ENCODE results near the gene TACO1. TPM values are rescaled to one million over a fixed set of nuclear protein-coding genes. Genes with fewer than 3 reads are reported as not detected.

TACO1 gene
- total RNA-seq, 4 donors from 2014 or later = 11.4 to 18.3 (median 14.6) TPM

GRCh38 chr17:63626551-63627180, 26.0 kb downstream of the TACO1 start:
- ATAC-seq = no peak
- H3K9me3 ChIP-seq = no peaks in the 10 kb centered on the region
- H3K27me3 ChIP-seq = no peaks in the 10 kb centered on the region
- H3K4me3 ChIP-seq = no peak overlapping the region
- WGBS, 2 donors (ENCODE audit: low coverage in 1 of 2) = 29 to 40% methylated on average over 4 of the region's 4 CpGs
- H3K36me3 ChIP-seq = peaks cover 3 to 11% of the 10 kb centered on the region in 2 donors
- peaks cover 18 to 85% (median 26%) of the 10 kb centered on the region in 3 donors for H3K4me1 ChIP-seq
- peak overlapping the region in 2 of 4 donors; percentile 29 to 38 for H3K27ac ChIP-seq
- TF ChIP-seq POLR2A (IDR thresholded peaks at IDR 0.05) (no peak), EP300 (IDR thresholded peaks at IDR 0.05) (no peak), POLR2AphosphoS5 (IDR thresholded peaks at IDR 0.05) (no peak), CTCF (IDR thresholded peaks at IDR 0.05) (no peak)

GRCh38 chr17:63629627-63630026, 28.9 kb downstream of the TACO1 start:
- H3K27me3 ChIP-seq = no peaks in the 10 kb centered on the region
- H3K9me3 ChIP-seq = no peaks in the 10 kb centered on the region
- H3K36me3 ChIP-seq = peaks cover 3 to 36% of the 10 kb centered on the region in 2 donors
- ATAC-seq = no peak
- H3K27ac ChIP-seq = no peak overlapping the region
- peaks cover 19 to 91% (median 24%) of the 10 kb centered on the region in 3 donors for H3K4me1 ChIP-seq
- peak; percentile 37 for TF ChIP-seq POLR2AphosphoS5 (IDR thresholded peaks at IDR 0.05)
- TF ChIP-seq EP300 (IDR thresholded peaks at IDR 0.05) = no peak
- WGBS, 2 donors (ENCODE audit: low coverage in 1 of 2) = 73 to 75% methylated on average over 1 of the region's 1 CpG
- no peak overlapping the region for H3K4me3 ChIP-seq

- Histone ChIP-seq H3K4me1 (peaks cover 12 to 91% (median 16%) of the 10 kb centered on the region in 3 donors), H3K4me3 (no peak overlapping the region), H3K27me3 (no peaks in the 10 kb centered on the region), H3K9me3 (no peaks in the 10 kb centered on the region), H3K36me3 (peaks cover 3 to 44% of the 10 kb centered on the region in 2 donors), H3K27ac (no peak overlapping the region)
- TF ChIP-seq EP300 (IDR thresholded peaks at IDR 0.05) (no peak), POLR2AphosphoS5 (IDR thresholded peaks at IDR 0.05) (no peak), CTCF (IDR thresholded peaks at IDR 0.05) (no peak), POLR2A (IDR thresholded peaks at IDR 0.05) (no peak)
- 76 to 92% methylated on average over 2 of the region's 3 CpGs for WGBS, 2 donors (ENCODE audit: low coverage in 1 of 2)
- no peak for ATAC-seq
Observed at GRCh38 chr17:63631062-63631461, 30.4 kb downstream of the TACO1 start.

GRCh38 chr17:63631626-63632025, 30.9 kb downstream of the TACO1 start:
- H3K4me3 ChIP-seq = no peak overlapping the region
- TF ChIP-seq EP300 (IDR thresholded peaks at IDR 0.05) = no peak
- no peak for TF ChIP-seq CTCF (IDR thresholded peaks at IDR 0.05)
- TF ChIP-seq POLR2AphosphoS5 (IDR thresholded peaks at IDR 0.05) = no peak
- no peak for TF ChIP-seq POLR2A (IDR thresholded peaks at IDR 0.05)
- no peaks in the 10 kb centered on the region for H3K9me3 ChIP-seq
- no peaks in the 10 kb centered on the region for H3K27me3 ChIP-seq
- peaks cover 3 to 50% of the 10 kb centered on the region in 2 donors for H3K36me3 ChIP-seq
- H3K27ac ChIP-seq = no peak overlapping the region
- H3K4me1 ChIP-seq = peaks cover 12 to 91% (median 16%) of the 10 kb centered on the region in 3 donors
- 100% methylated on average over 1 of the region's 1 CpG; no CpG with 5 or more reads in 1 of the 2 donors for WGBS, 2 donors (ENCODE audit: low coverage in 1 of 2)
- no peak for ATAC-seq

GRCh38 chr17:63633742-63634141, 33.0 kb downstream of the TACO1 start:
- TF ChIP-seq POLR2A (IDR thresholded peaks at IDR 0.05) (no peak), EP300 (IDR thresholded peaks at IDR 0.05) (no peak), CTCF (IDR thresholded peaks at IDR 0.05) (no peak), POLR2AphosphoS5 (IDR thresholded peaks at IDR 0.05) (no peak)
- Histone ChIP-seq H3K9me3 (no peaks in the 10 kb centered on the region), H3K27me3 (no peaks in the 10 kb centered on the region), H3K36me3 (peaks cover 3 to 69% of the 10 kb centered on the region in 2 donors), H3K27ac (peak overlapping the region in 2 of 4 donors; percentile 27 to 34), H3K4me1 (peaks cover 5 to 89% (median 16%) of the 10 kb centered on the region in 3 donors), H3K4me3 (no peak overlapping the region)
- ATAC-seq = no peak
